ENCODE measurements around the gene ZNF772. TPM values are rescaled to one million over a fixed set of nuclear protein-coding genes. Genes with fewer than 3 reads are reported as not detected.

The ZNF772 gene
- 0.73 to 1.4 TPM (median 1.2 TPM) in 5 replicates for total RNA-seq (2022; extraction: Qiagen RNA extraction)

DNA sequence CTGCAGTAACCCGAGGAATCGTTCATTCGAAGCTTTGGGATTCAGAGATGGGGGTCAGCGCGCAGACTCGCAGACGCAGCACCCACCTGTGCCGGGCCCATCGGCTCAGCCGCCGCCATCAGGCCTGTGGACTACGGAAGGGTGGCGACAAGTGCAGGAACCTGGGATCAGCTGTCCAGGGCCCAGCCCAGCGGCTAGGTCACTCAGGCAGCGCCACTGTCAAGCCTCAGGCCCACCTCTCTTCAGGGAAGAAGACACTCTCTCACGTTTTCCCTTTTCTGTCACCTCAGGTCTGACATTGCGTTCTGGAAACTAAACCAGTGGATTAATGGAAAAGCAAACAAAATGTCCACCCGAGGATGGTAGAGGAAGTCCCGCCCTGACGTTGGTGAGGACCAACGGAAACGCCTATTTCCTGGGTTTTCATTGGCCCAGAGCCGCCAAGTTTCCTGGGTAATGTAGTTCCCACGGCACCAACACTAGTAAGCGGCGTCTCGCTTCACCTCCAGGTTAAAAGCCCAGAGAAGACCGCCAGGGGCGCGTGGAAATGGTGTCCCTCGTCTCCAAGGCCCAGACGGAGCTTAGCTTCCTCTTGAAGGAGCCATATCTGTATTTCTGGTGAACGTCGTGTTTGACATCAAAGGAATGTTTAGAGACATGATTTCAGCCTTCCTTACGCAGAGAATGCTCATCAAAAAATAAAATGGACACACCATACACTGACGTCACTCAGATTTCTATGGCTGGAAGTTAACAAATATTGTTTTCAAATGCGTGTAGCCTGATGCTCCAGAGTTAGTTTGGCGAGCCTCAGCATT is at the start of gene ZNF772:
Gene ZNF772 (minus strand): TSS at position 376 of the 818 bp plus-strand sequence. CDS start 257 bp downstream, at position 119.

DNA sequence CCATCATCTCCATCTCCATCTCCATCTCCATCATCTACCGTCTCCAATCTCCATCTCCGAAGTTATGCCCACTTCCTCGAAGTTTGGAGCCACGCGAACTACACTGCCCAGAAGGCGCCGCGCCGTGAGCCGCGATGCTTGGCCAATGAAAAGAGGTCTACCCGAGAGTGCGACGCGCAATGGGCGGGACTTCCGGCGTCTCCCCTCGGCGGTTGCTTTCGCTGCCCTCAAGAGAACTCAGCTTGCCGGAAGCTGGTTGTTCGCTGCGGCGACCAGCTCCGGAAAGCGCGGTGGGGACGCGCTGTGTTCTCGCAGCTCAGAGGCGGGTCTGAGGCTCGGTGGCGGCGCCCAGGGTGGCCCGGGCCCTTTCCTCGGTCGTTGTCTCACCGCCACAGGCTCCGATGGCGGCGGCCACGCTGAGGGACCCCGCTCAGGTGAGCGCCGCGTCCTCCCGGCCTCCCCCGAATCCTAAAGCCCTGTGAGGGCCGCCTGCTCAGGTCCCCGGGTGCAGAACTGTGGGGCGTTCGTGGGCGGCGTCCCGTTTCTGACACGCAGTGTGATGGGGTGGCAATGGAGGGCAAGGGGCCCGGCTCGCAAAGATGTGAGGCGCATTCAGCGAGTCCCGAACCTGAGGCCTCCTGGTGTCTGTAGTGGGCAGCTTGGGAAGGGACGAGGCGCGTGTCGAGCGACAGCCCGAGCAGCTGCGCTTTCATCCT is 22.5 kb upstream of the ZNF772 start, which contains the start of gene ZNF773:
Gene ZNF773 (plus strand): TSS at position 259 of the 716 bp plus-strand sequence. CDS start 143 bp downstream, at position 402.

DNA sequence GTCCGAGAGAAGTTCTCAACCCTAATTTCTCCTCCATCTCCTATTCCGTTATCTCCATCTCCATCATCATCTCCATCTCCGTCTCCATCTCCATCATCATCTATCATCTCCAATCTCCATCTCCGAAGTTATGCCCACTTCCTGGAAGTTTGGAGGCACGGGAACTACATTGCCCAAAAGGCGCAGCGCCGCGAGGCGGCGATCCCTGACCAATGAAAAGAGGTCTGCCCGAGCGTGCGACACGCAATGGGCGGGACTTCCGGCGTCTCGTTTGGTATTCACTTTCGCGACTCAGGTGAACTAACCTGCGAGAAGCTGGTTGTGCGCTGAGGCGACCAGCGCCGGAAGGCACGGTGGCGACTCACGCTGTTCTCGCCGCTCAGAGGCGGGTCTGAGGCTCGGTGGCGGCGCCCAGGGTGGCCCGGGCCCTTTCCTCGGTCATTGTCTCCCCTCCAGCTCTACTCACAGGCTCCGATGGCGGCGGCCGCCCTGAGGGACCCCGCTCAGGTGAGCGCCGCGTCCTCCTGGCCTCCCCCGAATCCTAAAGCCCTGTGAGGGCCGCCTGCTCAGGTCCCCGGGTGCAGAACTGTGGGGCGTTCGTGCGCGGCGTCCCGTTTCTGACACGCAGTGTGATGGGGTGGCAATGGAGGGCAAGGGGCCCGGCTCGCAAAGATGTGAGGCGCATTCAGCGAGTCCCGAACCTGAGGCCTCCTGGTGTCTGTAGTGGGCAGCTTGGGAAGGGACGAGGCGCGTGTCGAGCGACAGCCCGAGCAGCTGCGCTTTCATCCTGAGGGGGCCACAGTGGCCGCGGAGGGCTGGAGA is 10.3 kb upstream of the ZNF772 start, which contains the start of gene ZNF419:
Gene ZNF419 (plus strand): TSS at position 274 of the 822 bp plus-strand sequence. CDS start 201 bp downstream, at position 475.

DNA sequence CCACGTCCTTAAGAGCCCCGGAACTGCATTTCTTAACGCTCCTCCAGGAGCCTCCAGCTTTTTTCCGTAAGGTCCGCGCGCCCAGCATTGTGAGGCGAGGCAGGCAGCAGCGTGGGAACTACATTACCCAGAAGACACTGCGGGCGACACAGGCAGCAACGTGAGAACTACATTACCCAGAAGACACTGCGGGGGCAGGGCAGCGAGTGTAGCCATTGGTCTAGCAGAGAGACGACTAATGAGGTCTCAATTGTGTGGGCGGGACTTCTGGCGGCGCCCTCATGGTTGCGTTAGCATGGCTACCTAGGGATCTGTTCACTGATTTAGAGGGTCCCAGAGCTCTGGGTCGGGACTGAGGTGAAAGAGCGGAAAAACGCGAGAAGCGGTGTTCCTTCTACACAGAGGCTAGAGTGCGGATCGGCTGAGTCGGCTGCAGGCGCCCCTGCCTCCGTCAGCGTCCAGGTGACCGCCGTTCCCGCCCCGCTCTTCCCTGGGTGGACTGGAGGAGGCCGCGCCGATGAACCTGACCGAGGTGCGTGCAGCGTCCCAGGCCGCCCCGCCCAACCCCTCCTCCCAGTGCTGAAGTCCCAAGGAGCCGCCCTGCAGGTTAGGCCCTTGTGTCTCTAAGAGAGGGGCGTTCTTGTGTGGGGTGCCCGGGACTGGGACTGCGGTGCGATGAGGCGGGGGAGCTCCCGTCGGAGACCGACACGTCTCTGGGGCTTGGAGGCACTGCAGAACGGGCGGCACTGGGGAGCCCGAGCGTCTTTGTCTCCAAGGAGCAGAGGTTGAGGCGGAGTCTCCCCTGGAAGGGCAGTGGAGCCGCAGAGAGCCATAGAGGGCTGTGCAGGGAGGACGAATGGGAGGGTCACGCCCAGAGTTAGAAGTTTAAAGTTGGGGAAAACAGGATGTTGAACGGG is 42.0 kb downstream of the ZNF772 start, which contains the start of gene ZNF749:
Gene ZNF749 (plus strand): TSS at position 264 of the 917 bp plus-strand sequence. CDS start 254 bp downstream, at position 518.

Other genes with a start within 250 kb of the ZNF772 start
- gene AURKC, start 246.5 kb downstream of the ZNF772 start, total RNA-seq (2022; extraction: Qiagen RNA extraction): 0.25 to 0.66 TPM (median 0.49 TPM) in 4 of 5 replicates, not detected in the other
- 1.4 to 2.7 TPM (median 1.9 TPM) in 5 replicates for gene ZNF805, start 236.9 kb downstream of the ZNF772 start, total RNA-seq (2022; extraction: Qiagen RNA extraction)
- 0.81 to 1.2 TPM (median 1.1 TPM) in 5 replicates for gene ZNF460, start 197.1 kb downstream of the ZNF772 start, total RNA-seq (2022; extraction: Qiagen RNA extraction)
- gene ZNF543, start 157.1 kb downstream of the ZNF772 start, total RNA-seq (2022; extraction: Qiagen RNA extraction): 1.1 to 1.7 TPM (median 1.6 TPM) in 5 replicates
- 2.1 to 2.7 TPM (median 2.4 TPM) in 5 replicates for gene ZNF304, start 126.3 kb downstream of the ZNF772 start, total RNA-seq (2022; extraction: Qiagen RNA extraction)
- gene TRAPPC2B, start 114.0 kb downstream of the ZNF772 start, total RNA-seq (2022; extraction: Qiagen RNA extraction): 13.7 to 16.4 TPM (median 16.3 TPM) in 5 replicates
- gene ZNF547, start 114.0 kb downstream of the ZNF772 start, total RNA-seq (2022; extraction: Qiagen RNA extraction): 0.85 to 1.5 TPM (median 1.4 TPM) in 5 replicates
- 3.3 to 5.0 TPM (median 3.7 TPM) in 5 replicates for gene ZNF548, start 87.7 kb downstream of the ZNF772 start, total RNA-seq (2022; extraction: Qiagen RNA extraction)
- gene ZNF17, start 66.4 kb downstream of the ZNF772 start, total RNA-seq (2022; extraction: Qiagen RNA extraction): 3.8 to 7.0 TPM (median 4.9 TPM) in 5 replicates
- 14.1 to 16.4 TPM (median 15.0 TPM) in 5 replicates for gene ZNF749, start 42.2 kb downstream of the ZNF772 start, total RNA-seq (2022; extraction: Qiagen RNA extraction)
- gene VN1R1, start 20.4 kb downstream of the ZNF772 start, total RNA-seq (2022; extraction: Qiagen RNA extraction): 0.06 to 0.11 TPM in 2 of 5 replicates, not detected in the others
- gene ZNF419, start 10.2 kb upstream of the ZNF772 start, total RNA-seq (2022; extraction: Qiagen RNA extraction): 4.9 to 7.9 TPM (median 6.7 TPM) in 5 replicates
- gene ZNF773, start 22.4 kb upstream of the ZNF772 start, total RNA-seq (2022; extraction: Qiagen RNA extraction): 4.1 to 6.7 TPM (median 4.4 TPM) in 5 replicates
- gene ZNF549, start 49.8 kb upstream of the ZNF772 start, total RNA-seq (2022; extraction: Qiagen RNA extraction): 1.4 to 1.9 TPM (median 1.7 TPM) in 5 replicates
- gene ZNF550, start 82.3 kb upstream of the ZNF772 start, total RNA-seq (2022; extraction: Qiagen RNA extraction): 2.5 to 5.4 TPM (median 3.8 TPM) in 5 replicates
- 3.4 to 5.0 TPM (median 4.2 TPM) in 5 replicates for gene ZNF416, start 101.3 kb upstream of the ZNF772 start, total RNA-seq (2022; extraction: Qiagen RNA extraction)
- not detected in 5 replicates for gene ZIK1, start 106.6 kb upstream of the ZNF772 start, total RNA-seq (2022; extraction: Qiagen RNA extraction)
- gene ZNF530, start 122.3 kb upstream of the ZNF772 start, total RNA-seq (2022; extraction: Qiagen RNA extraction): 4.7 to 5.7 TPM (median 5.1 TPM) in 5 replicates
- 8.3 to 9.8 TPM (median 8.7 TPM) in 5 replicates for gene ZNF134, start 136.7 kb upstream of the ZNF772 start, total RNA-seq (2022; extraction: Qiagen RNA extraction)
- 5.3 to 6.7 TPM (median 5.8 TPM) in 5 replicates for gene ZNF211, start 155.6 kb upstream of the ZNF772 start, total RNA-seq (2022; extraction: Qiagen RNA extraction)
- not detected in 5 replicates for gene ZSCAN4, start 191.4 kb upstream of the ZNF772 start, total RNA-seq (2022; extraction: Qiagen RNA extraction)
- 4.4 to 6.7 TPM (median 5.3 TPM) in 5 replicates for gene ZNF551, start 204.4 kb upstream of the ZNF772 start, total RNA-seq (2022; extraction: Qiagen RNA extraction)
- not detected in 5 replicates for gene ZNF154, start 231.6 kb upstream of the ZNF772 start, total RNA-seq (2022; extraction: Qiagen RNA extraction)

Measured in A549 treated with Mapracorat at 1 μM for 4 hours (cell line).